Astrocyte (in vitro differentiated cells and primary cell): ENCODE measurements around the gene HOXA7. TPM values are rescaled to one million over a fixed set of nuclear protein-coding genes. Genes with fewer than 3 reads are reported as not detected.

ENCODE experiments used
- DNase-seq: peaks from one replicate; pipeline ENCODE4 v3.0.0-alpha.2; 2010; ENCODE audit warnings: low read depth
- FAIRE-seq: peaks from 2 replicates; lab custom pipeline; 2011; peaks lifted over from hg19 to GRCh38; lab: Jason Lieb, UNC
- H2AFZ ChIP-seq: 2 replicates; pipeline ENCODE4 v1.6.0; 2012; ENCODE audit warnings: low read depth, low read length, inconsistent platforms
- H3K27ac ChIP-seq: 2 replicates; pipeline ENCODE4 v1.5.1; 2011; ENCODE audit warnings: low read depth, low read length, inconsistent platforms
- H3K27me3 ChIP-seq: 2 replicates; pipeline ENCODE4 v1.6.0; 2011; ENCODE audit warnings: low read length, inconsistent platforms; ENCODE audit not compliant: insufficient read depth
- H3K36me3 ChIP-seq: 2 replicates; pipeline ENCODE4 v1.5.1; 2011; ENCODE audit warnings: low read length, inconsistent platforms; ENCODE audit not compliant: insufficient read depth
- H3K4me1 ChIP-seq: 2 replicates; pipeline ENCODE4 v1.5.1; 2011; ENCODE audit warnings: low read length, inconsistent platforms; ENCODE audit not compliant: insufficient read depth
- H3K4me2 ChIP-seq: 2 replicates; pipeline ENCODE4 v1.6.0; 2012; ENCODE audit warnings: low read length, inconsistent platforms
- H3K4me3 ChIP-seq: 2 replicates; pipeline ENCODE4 v1.5.1; 2011; ENCODE audit warnings: low read depth, mild to moderate bottlenecking, low read length, inconsistent platforms; ENCODE audit not compliant: insufficient read depth
- H3K79me2 ChIP-seq: 2 replicates; pipeline ENCODE4 v1.6.0; 2012; ENCODE audit warnings: mild to moderate bottlenecking, low read length, inconsistent platforms; ENCODE audit not compliant: insufficient read depth
- H3K9ac ChIP-seq: 2 replicates; pipeline ENCODE4 v1.6.0; 2012; ENCODE audit warnings: mild to moderate bottlenecking, low read length, inconsistent platforms
- H3K9me3 ChIP-seq: 2 replicates; pipeline ENCODE4 v1.5.1; 2012; ENCODE audit warnings: low read depth, mild to moderate bottlenecking, low read length, inconsistent platforms; ENCODE audit not compliant: insufficient read depth
- H4K20me1 ChIP-seq: 2 replicates; pipeline ENCODE4 v1.6.0; 2012; ENCODE audit warnings: low read length, inconsistent platforms; ENCODE audit not compliant: insufficient read depth
- H3K27ac Mint-ChIP-seq: one replicate; pipeline ENCODE4 v1.8.0; 2021; ENCODE audit warnings: mild to moderate bottlenecking, mixed read lengths; ENCODE audit not compliant: unreplicated experiment
- H3K27me3 Mint-ChIP-seq: one replicate; pipeline ENCODE4 v1.8.0; 2021; ENCODE audit warnings: low read depth, mixed read lengths; ENCODE audit not compliant: unreplicated experiment
- H3K36me3 Mint-ChIP-seq: one replicate; pipeline ENCODE4 v1.8.0; 2021; ENCODE audit warnings: low read depth, mixed read lengths; ENCODE audit not compliant: unreplicated experiment
- H3K4me1 Mint-ChIP-seq: one replicate; pipeline ENCODE4 v1.8.0; 2021; ENCODE audit warnings: low read depth, mixed read lengths; ENCODE audit not compliant: unreplicated experiment
- H3K4me3 Mint-ChIP-seq: one replicate; pipeline ENCODE4 v1.8.0; 2021; ENCODE audit warnings: mild to moderate bottlenecking, moderate library complexity, mixed read lengths; ENCODE audit not compliant: unreplicated experiment
- H3K9me3 Mint-ChIP-seq: one replicate; pipeline ENCODE4 v1.8.0; 2021; ENCODE audit warnings: mild to moderate bottlenecking, mixed read lengths; ENCODE audit not compliant: unreplicated experiment
- EZH2 ChIP-seq: IDR thresholded peaks from 2 replicates; pipeline ENCODE4 v1.6.1; 2012; ENCODE audit warnings: mild to moderate bottlenecking, low read length, inconsistent platforms; ENCODE audit not compliant: insufficient read depth
- total RNA-seq: library from RNA; stranded (reverse); gene quantifications from 2 replicates; pipeline ENCODE4 v1.2.1, GENCODE V29; 2021
- TF ChIP-seq, protein P1 (sequence below): IDR thresholded peaks from 2 replicates; pipeline ENCODE4 v1.5.1; 2011; ENCODE audit warnings: low read depth, mild to moderate bottlenecking, inconsistent platforms, low read length, moderate library complexity; ENCODE audit not compliant: insufficient read depth

The HOXA7 gene
- total RNA-seq, 1 donor from 2014 or later = not detected

DNA sequence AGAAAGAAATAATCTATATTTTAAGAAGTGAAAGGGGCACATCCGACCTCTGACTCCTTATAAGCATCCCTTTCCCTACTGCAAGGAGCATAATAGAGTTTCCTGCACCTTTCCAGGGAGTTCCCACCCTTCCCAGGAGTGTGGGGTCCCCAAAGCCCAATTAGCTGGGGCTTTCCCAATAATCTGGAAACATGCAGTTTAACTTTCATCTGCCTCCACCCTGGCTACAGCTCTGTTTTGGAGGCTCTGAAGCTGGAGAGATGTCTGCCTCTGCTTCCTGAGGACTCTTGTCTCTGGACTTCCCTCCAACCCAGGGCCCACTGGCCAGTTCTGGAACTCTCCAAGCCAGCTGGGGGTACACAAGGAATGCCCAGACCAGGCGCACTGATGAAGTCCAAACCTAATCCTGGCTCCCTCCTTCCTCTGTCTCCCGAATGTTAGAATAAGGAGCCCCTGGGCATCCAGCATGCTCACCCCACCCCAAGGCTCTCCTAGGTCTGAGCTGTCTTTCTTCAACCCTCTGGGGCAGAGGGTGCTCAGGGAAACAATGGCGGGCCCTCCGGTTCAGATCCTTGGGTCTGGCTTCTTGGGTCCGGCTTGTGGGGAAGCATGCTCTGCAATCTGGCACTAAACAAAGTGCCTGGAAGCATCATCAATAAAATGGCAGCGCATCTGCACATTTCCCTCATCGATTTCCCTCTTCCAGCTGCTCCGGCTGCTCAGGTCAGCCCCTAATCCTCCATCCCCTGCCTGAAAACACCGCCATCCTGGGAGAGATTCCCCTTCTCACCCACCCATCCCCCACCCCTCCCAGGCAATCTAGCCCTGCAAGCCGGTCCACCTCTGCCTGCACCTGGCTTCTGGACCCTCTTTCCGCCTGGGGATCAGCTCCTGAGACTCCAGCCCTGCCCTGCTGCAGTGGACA, 39.3 kb downstream of the HOXA7 start:
- DNase-seq = peak; percentile 9
- TF ChIP-seq, protein P1, sequence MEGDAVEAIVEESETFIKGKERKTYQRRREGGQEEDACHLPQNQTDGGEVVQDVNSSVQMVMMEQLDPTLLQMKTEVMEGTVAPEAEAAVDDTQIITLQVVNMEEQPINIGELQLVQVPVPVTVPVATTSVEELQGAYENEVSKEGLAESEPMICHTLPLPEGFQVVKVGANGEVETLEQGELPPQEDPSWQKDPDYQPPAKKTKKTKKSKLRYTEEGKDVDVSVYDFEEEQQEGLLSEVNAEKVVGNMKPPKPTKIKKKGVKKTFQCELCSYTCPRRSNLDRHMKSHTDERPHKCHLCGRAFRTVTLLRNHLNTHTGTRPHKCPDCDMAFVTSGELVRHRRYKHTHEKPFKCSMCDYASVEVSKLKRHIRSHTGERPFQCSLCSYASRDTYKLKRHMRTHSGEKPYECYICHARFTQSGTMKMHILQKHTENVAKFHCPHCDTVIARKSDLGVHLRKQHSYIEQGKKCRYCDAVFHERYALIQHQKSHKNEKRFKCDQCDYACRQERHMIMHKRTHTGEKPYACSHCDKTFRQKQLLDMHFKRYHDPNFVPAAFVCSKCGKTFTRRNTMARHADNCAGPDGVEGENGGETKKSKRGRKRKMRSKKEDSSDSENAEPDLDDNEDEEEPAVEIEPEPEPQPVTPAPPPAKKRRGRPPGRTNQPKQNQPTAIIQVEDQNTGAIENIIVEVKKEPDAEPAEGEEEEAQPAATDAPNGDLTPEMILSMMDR = no peak
- TF ChIP-seq EZH2 = no peak
- H3K9me3 ChIP-seq = no peaks in the 10 kb centered on the region
- H3K27ac ChIP-seq = peak overlapping the region; percentile 83
- H2AFZ ChIP-seq = no peak overlapping the region
- peaks cover 67% of the 10 kb centered on the region for H3K27me3 ChIP-seq
- no peaks in the 10 kb centered on the region for H3K36me3 Mint-ChIP-seq
- peak overlapping the region; percentile 69 for H3K4me3 ChIP-seq
- peak overlapping the region; percentile 82 for H3K4me2 ChIP-seq
- peaks cover 74% of the 10 kb centered on the region for H3K79me2 ChIP-seq
- peak overlapping the region; percentile 87 for H3K9ac ChIP-seq
- H3K4me1 ChIP-seq = no peaks in the 10 kb centered on the region
- no peak for FAIRE-seq
- H3K27me3 Mint-ChIP-seq = peaks cover 91% of the 10 kb centered on the region
- H3K9me3 Mint-ChIP-seq = peaks cover 30% of the 10 kb centered on the region
- no peak overlapping the region for H3K4me3 Mint-ChIP-seq
- no peak overlapping the region for H3K27ac Mint-ChIP-seq
- H3K36me3 ChIP-seq = no peaks in the 10 kb centered on the region
- H3K4me1 Mint-ChIP-seq = peaks cover 2% of the 10 kb centered on the region
- peaks cover 4% of the 10 kb centered on the region for H4K20me1 ChIP-seq

DNA sequence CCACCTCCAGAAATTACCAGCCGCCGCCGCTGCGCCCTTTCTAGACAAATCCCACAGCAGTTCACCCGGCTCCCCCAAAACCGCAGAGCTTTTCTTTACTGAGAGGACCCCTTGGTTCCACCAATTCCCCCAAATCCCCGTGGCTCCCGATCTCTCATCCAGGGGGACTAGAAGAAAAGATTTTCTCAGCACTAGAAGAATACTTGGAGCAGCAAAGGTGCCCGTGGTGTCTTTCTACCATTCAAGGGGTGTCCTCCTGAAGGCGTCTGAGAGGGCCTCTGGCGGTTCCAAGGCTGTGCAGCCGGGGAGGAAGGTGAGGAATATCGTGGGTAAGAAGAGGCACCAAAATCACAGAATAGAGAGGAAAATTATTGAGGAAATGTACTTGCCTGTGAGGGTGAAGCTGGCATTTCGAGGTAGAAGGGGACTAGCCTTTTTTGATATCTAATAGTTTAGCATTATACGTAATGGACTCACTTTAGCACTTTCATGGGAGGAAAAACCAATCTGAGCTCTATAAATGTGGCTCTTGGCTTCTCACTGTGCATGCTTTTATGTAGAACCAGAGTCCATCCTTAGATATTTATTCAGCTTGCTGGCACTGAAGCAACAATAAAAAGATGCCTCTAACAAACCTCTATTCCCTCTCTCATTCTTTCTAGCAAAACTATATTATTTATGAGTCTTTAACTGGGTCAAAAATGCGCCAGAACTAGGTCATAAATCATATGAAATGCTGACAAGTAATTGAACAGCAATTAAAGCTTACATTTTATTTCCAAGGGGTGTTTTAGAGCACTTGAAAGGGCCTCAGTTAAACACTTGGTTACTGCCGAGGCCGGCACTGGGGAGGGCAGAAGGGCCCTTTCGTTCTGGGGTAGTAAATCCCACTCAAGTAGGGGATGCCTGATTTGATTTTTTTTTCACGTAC, 40.2 kb downstream of the HOXA7 start:
- Mint-ChIP-seq H3K36me3 (no peaks in the 10 kb centered on the region), H3K9me3 (peaks cover 22% of the 10 kb centered on the region), H3K27me3 (peaks cover 91% of the 10 kb centered on the region), H3K4me3 (no peak overlapping the region), H3K27ac (no peak overlapping the region), H3K4me1 (peaks cover 2% of the 10 kb centered on the region)
- Histone ChIP-seq H3K4me2 (peak overlapping the region; percentile 82), H3K9me3 (no peaks in the 10 kb centered on the region), H3K79me2 (peaks cover 74% of the 10 kb centered on the region), H3K27me3 (peaks cover 61% of the 10 kb centered on the region), H4K20me1 (peaks cover 4% of the 10 kb centered on the region), H2AFZ (no peak overlapping the region), H3K9ac (peak overlapping the region; percentile 87), H3K4me1 (no peaks in the 10 kb centered on the region), H3K4me3 (peak overlapping the region; percentile 69), H3K36me3 (no peaks in the 10 kb centered on the region), H3K27ac (peak overlapping the region; percentile 83)
- no peak for FAIRE-seq
- DNase-seq = peak; percentile 10
- TF ChIP-seq, protein P1 = no peak
- peak; percentile 49 for TF ChIP-seq EZH2
